GM21576 (cell line): ENCODE measurements around the gene MEAK7.

ENCODE experiments used
- ATAC-seq: cut with Tn5 transposase; IDR thresholded peaks from one replicate; pipeline ENCODE4 v1.9.1; 2021; ENCODE audit warnings: mild to moderate bottlenecking, moderate library complexity; ENCODE audit not compliant: unreplicated experiment

MEAK7 gene

GRCh38 chr16:84513666-84514065, 9.2 kb upstream of the MEAK7 start:
- no peak for ATAC-seq

GRCh38 chr16:84513123-84513522, 8.7 kb upstream of the MEAK7 start:
- ATAC-seq: no peak

GRCh38 chr16:84511831-84512230, 7.4 kb upstream of the MEAK7 start:
- ATAC-seq: no peak

- ATAC-seq: no peak
These were observed 6.8 kb upstream of the MEAK7 start for GRCh38 chr16:84511180-84511800.

- ATAC-seq: no peak
These were observed 4.8 kb upstream of the MEAK7 start for GRCh38 chr16:84509032-84509950.

GRCh38 chr16:84508502-84508901, 4.0 kb upstream of the MEAK7 start:
- ATAC-seq: no peak

GRCh38 chr16:84507011-84507982, 2.8 kb upstream of the MEAK7 start:
- no peak for ATAC-seq

- no peak for ATAC-seq
These were observed 1.1 kb upstream of the MEAK7 start for GRCh38 chr16:84505249-84506187.

GRCh38 chr16:84503751-84504395, 586 bp downstream of the MEAK7 start:
- no peak for ATAC-seq

- no peak for ATAC-seq
These were observed 1.9 kb downstream of the MEAK7 start for GRCh38 chr16:84502581-84502980.

- ATAC-seq: no peak
These were observed 2.4 kb downstream of the MEAK7 start for GRCh38 chr16:84502075-84502474.

- no peak for ATAC-seq
These were observed 3.3 kb downstream of the MEAK7 start for GRCh38 chr16:84501077-84501735.

GRCh38 chr16:84500531-84500930, 3.9 kb downstream of the MEAK7 start:
- no peak for ATAC-seq

GRCh38 chr16:84499638-84500037, 4.8 kb downstream of the MEAK7 start:
- no peak for ATAC-seq

- no peak for ATAC-seq
These were observed 5.4 kb downstream of the MEAK7 start for GRCh38 chr16:84498859-84499620.

- no peak for ATAC-seq
These were observed 6.2 kb downstream of the MEAK7 start for GRCh38 chr16:84498223-84498610.

- ATAC-seq: no peak
These were observed 6.8 kb downstream of the MEAK7 start for GRCh38 chr16:84497418-84498222.
